HG02840 (cell line): ENCODE measurements around the gene PARS2.

ENCODE experiments used
- ATAC-seq: cut with Tn5 transposase; IDR thresholded peaks from one replicate; pipeline ENCODE4 v1.9.1; 2021; ENCODE audit warnings: mild to moderate bottlenecking, moderate library complexity, moderate number of reproducible peaks; ENCODE audit not compliant: unreplicated experiment, low FRiP score

Gene PARS2

GRCh38 chr1:54800041-54800898, 35.9 kb upstream of the PARS2 start:
- no peak for ATAC-seq

- no peak for ATAC-seq
Measured at GRCh38 chr1:54798769-54799641, 34.7 kb upstream of the PARS2 start.

GRCh38 chr1:54798206-54798605, 33.9 kb upstream of the PARS2 start:
- ATAC-seq, result no peak

GRCh38 chr1:54796902-54797301, 32.6 kb upstream of the PARS2 start:
- ATAC-seq, result no peak

GRCh38 chr1:54795841-54796468, 31.6 kb upstream of the PARS2 start:
- ATAC-seq, result no peak

GRCh38 chr1:54795356-54795665, 31.0 kb upstream of the PARS2 start:
- ATAC-seq, result no peak

GRCh38 chr1:54794451-54795355, 30.4 kb upstream of the PARS2 start:
- no peak for ATAC-seq

- no peak for ATAC-seq
Measured at GRCh38 chr1:54792686-54793282, 28.5 kb upstream of the PARS2 start.

GRCh38 chr1:54791880-54792522, 27.7 kb upstream of the PARS2 start:
- ATAC-seq, result no peak

- ATAC-seq, result no peak
Measured at GRCh38 chr1:54788459-54788858, 24.1 kb upstream of the PARS2 start.

GRCh38 chr1:54787604-54788003, 23.3 kb upstream of the PARS2 start:
- no peak for ATAC-seq

- no peak for ATAC-seq
Measured at GRCh38 chr1:54786778-54787177, 22.5 kb upstream of the PARS2 start.

GRCh38 chr1:54784066-54784465, 19.7 kb upstream of the PARS2 start:
- ATAC-seq, result no peak

GRCh38 chr1:54782588-54782987, 18.3 kb upstream of the PARS2 start:
- ATAC-seq, result no peak

- ATAC-seq, result no peak
Measured at GRCh38 chr1:54782156-54782555, 17.8 kb upstream of the PARS2 start.

GRCh38 chr1:54781023-54781723, 16.9 kb upstream of the PARS2 start:
- ATAC-seq, result no peak

- ATAC-seq, result no peak
Measured at GRCh38 chr1:54777431-54777830, 13.1 kb upstream of the PARS2 start.

- no peak for ATAC-seq
Measured at GRCh38 chr1:54777011-54777410, 12.7 kb upstream of the PARS2 start.
